MM.1S (cell line): Measurements from ENCODE around the gene CHPF.

Experiments
- DNase-seq: peaks from one replicate; pipeline ENCODE4 v3.0.0-alpha.2; 2015
- H2AFZ ChIP-seq: fragments of 300-600 bp; sonication (generic); 2 replicates; pipeline ENCODE4 v1.6.0; 2016; ENCODE audit warnings: antibody characterized with exemption, low read length
- H3F3A ChIP-seq: fragments of 300-600 bp; sonication (generic); 2 replicates; pipeline ENCODE4 v1.6.1; 2016; ENCODE audit warnings: mild to moderate bottlenecking, antibody characterized with exemption, low read length, moderate library complexity, mixed read lengths; ENCODE audit not compliant: insufficient read depth
- H3K27ac ChIP-seq: fragments of 300-600 bp; sonication (generic); 2 replicates; pipeline ENCODE4 v1.5.1; 2016; ENCODE audit warnings: mild to moderate bottlenecking, low read length
- H3K27me3 ChIP-seq: fragments of 300-600 bp; sonication (generic); replicated peaks from 2 replicates; pipeline ENCODE4 v1.6.0; 2016; ENCODE audit warnings: low read length; ENCODE audit not compliant: insufficient read depth
- H3K36me3 ChIP-seq: fragments of 300-600 bp; sonication (generic); replicated peaks from 2 replicates; pipeline ENCODE4 v1.6.1; 2016; ENCODE audit warnings: mild to moderate bottlenecking, low read length, mixed read lengths; ENCODE audit not compliant: insufficient read depth
- H3K4me1 ChIP-seq: fragments of 300-600 bp; sonication (generic); 2 replicates; pipeline ENCODE4 v1.6.1; 2016; ENCODE audit warnings: low read length, mixed read lengths
- H3K4me2 ChIP-seq: fragments of 300-600 bp; sonication (generic); 2 replicates; pipeline ENCODE4 v1.6.0; 2016; ENCODE audit warnings: low read depth, low read length
- H3K4me3 ChIP-seq: fragments of 300-600 bp; sonication (generic); 2 replicates; pipeline ENCODE4 v1.5.1; 2016; ENCODE audit warnings: low read length, mixed read lengths
- H3K79me2 ChIP-seq: fragments of 300-600 bp; sonication (generic); 2 replicates; pipeline ENCODE4 v1.6.1; 2016; ENCODE audit warnings: mixed run types, low read length, mixed read lengths
- H3K9ac ChIP-seq: fragments of 300-600 bp; sonication (generic); 2 replicates; pipeline ENCODE4 v1.6.1; 2016; ENCODE audit warnings: low read length, mixed read lengths
- H3K9me2 ChIP-seq: fragments of 300-600 bp; sonication (generic); replicated peaks from 2 replicates; pipeline ENCODE4 v1.6.1; 2016; ENCODE audit warnings: mild to moderate bottlenecking, low read length, mixed read lengths; ENCODE audit not compliant: insufficient read depth
- H3K9me3 ChIP-seq: fragments of 300-600 bp; sonication (generic); replicated peaks from 2 replicates; pipeline ENCODE4 v1.6.1; 2016; ENCODE audit warnings: mild to moderate bottlenecking, low read length, mixed read lengths; ENCODE audit not compliant: insufficient read depth
- H4K20me1 ChIP-seq: fragments of 300-600 bp; sonication (generic); 2 replicates; pipeline ENCODE4 v1.6.1; 2016; ENCODE audit warnings: mild to moderate bottlenecking, low read length, moderate library complexity, mixed read lengths; ENCODE audit not compliant: insufficient read depth
- CTCF ChIP-seq: fragments of 300-600 bp; sonication (generic); IDR thresholded peaks from 2 replicates; pipeline ENCODE4 v1.5.1; 2016; ENCODE audit warnings: antibody characterized with exemption, low read length, mixed read lengths
- EZH2 ChIP-seq: fragments of 300-600 bp; sonication (generic); optimal IDR thresholded peaks from 2 replicates; pipeline ENCODE3; 2017; ENCODE audit warnings: low read depth, mild to moderate bottlenecking, antibody characterized with exemption, low read length, mixed read lengths
- EZH2phosphoT487 ChIP-seq: fragments of 300-600 bp; sonication (generic); IDR thresholded peaks from 2 replicates; pipeline ENCODE4 v1.6.1; 2018; ENCODE audit warnings: antibody characterized with exemption, low read length

The CHPF gene

GRCh38 chr2:219556413-219556812 is 12.8 kb upstream of the CHPF start:
- Histone ChIP-seq H3K9me3 (no peaks in the 10 kb centered on the region), H2AFZ (no peak overlapping the region), H3F3A (no peaks in the 10 kb centered on the region), H3K4me3 (no peak overlapping the region), H3K79me2 (no peaks in the 10 kb centered on the region), H3K36me3 (no peaks in the 10 kb centered on the region), H3K27ac (no peak overlapping the region), H4K20me1 (no peaks in the 10 kb centered on the region), H3K9ac (no peak overlapping the region), H3K9me2 (no peaks in the 10 kb centered on the region), H3K4me2 (no peak overlapping the region), H3K27me3 (peaks cover 77% of the 10 kb centered on the region), H3K4me1 (no peaks in the 10 kb centered on the region)
- no peak for TF ChIP-seq EZH2
- no peak for TF ChIP-seq EZH2phosphoT487
- no peak for TF ChIP-seq CTCF
- no peak for DNase-seq

GRCh38 chr2:219555956-219556355 is 12.3 kb upstream of the CHPF start:
- H3K27me3 ChIP-seq, result peaks cover 72% of the 10 kb centered on the region
- H2AFZ ChIP-seq, result no peak overlapping the region
- no peaks in the 10 kb centered on the region for H3K4me1 ChIP-seq
- no peaks in the 10 kb centered on the region for H3K9me3 ChIP-seq
- TF ChIP-seq CTCF, result no peak
- TF ChIP-seq EZH2phosphoT487, result no peak
- no peak for TF ChIP-seq EZH2
- no peak overlapping the region for H3K4me2 ChIP-seq
- no peaks in the 10 kb centered on the region for H3K9me2 ChIP-seq
- H3K36me3 ChIP-seq, result no peaks in the 10 kb centered on the region
- DNase-seq, result no peak
- H4K20me1 ChIP-seq, result no peaks in the 10 kb centered on the region
- H3K9ac ChIP-seq, result no peak overlapping the region
- H3K27ac ChIP-seq, result no peak overlapping the region
- H3K4me3 ChIP-seq, result no peak overlapping the region
- H3F3A ChIP-seq, result no peaks in the 10 kb centered on the region
- no peaks in the 10 kb centered on the region for H3K79me2 ChIP-seq

- H3K36me3 ChIP-seq, result no peaks in the 10 kb centered on the region
- no peak overlapping the region for H3K9ac ChIP-seq
- TF ChIP-seq EZH2phosphoT487 (no peak), CTCF (no peak), EZH2 (no peak)
- DNase-seq, result no peak
- no peak overlapping the region for H3K4me3 ChIP-seq
- peaks cover 59% of the 10 kb centered on the region for H3K27me3 ChIP-seq
- H3K9me2 ChIP-seq, result no peaks in the 10 kb centered on the region
- no peak overlapping the region for H3K27ac ChIP-seq
- no peaks in the 10 kb centered on the region for H3F3A ChIP-seq
- H3K9me3 ChIP-seq, result no peaks in the 10 kb centered on the region
- H3K4me1 ChIP-seq, result no peaks in the 10 kb centered on the region
- no peaks in the 10 kb centered on the region for H4K20me1 ChIP-seq
- no peak overlapping the region for H3K4me2 ChIP-seq
- no peaks in the 10 kb centered on the region for H3K79me2 ChIP-seq
- H2AFZ ChIP-seq, result no peak overlapping the region
These were observed 10.7 kb upstream of the CHPF start for GRCh38 chr2:219554350-219554749.
